HEK293 (cell line): Measurements from ENCODE around the gene STRIP1.

Experiments used
- CTCF ChIA-PET: fragments of 350-600 bp; formaldehyde crosslinking; extraction: SDS; loops from one replicate; lab custom pipeline; 2021; ENCODE audit warnings: antibody characterized with exemption; lab: Yijun Ruan, JAX
- POLR2A ChIA-PET: fragments of 300-600 bp; formaldehyde crosslinking; extraction: SDS; loops from one replicate; lab custom pipeline; 2020; ENCODE audit warnings: antibody characterized with exemption, inconsistent platforms; lab: Yijun Ruan, JAX
- H3K27ac ChIP-seq: fragments of 200-500 bp; sonication (Bioruptor generic); 2 replicates; pipeline ENCODE4 v1.5.1; 2014; ENCODE audit warnings: low read depth, low read length, control low read depth, inconsistent platforms; ENCODE audit errors: extremely low read depth
- H3K36me3 ChIP-seq, 2 experiments: fragments of 200-500 bp in 1 of 2; sonication (Bioruptor generic) in 1 of 2; 1 replicate in 1 of 2; 2 replicates in 1 of 2; pipeline ENCODE4 v1.5.1; 2014 to 2017; ENCODE audit warnings: inconsistent platforms in 2 of 2, low read length in 2 of 2; ENCODE audit not compliant: control insufficient read depth in 2 of 2, insufficient read depth in 1 of 2
- H3K4me1 ChIP-seq: fragments of 200-500 bp; sonication (Bioruptor generic); 2 replicates; pipeline ENCODE4 v1.5.1; 2014; ENCODE audit warnings: mild to moderate bottlenecking, low read length, inconsistent platforms; ENCODE audit not compliant: control insufficient read depth, insufficient read depth
- H3K4me3 ChIP-seq: 2 replicates; pipeline ENCODE4 v1.5.1; 2011; ENCODE audit warnings: low read depth, mild to moderate bottlenecking, control low read depth, low read length, moderate library complexity
- H3K9me3 ChIP-seq: fragments of 200-500 bp; sonication (Bioruptor generic); 2 replicates; pipeline ENCODE4 v1.5.1; 2014; ENCODE audit warnings: low read depth, low read length, inconsistent platforms; ENCODE audit not compliant: control insufficient read depth, insufficient read depth
- EGR2 ChIP-seq: fragments of 450-650 bp; formaldehyde crosslinking; IDR thresholded peaks from 2 replicates; pipeline ENCODE4 v1.5.1; 2016; ENCODE audit warnings: low read depth, missing biosample characterization, missing genetic modification characterization
- GLI2 ChIP-seq: fragments of 450-650 bp; formaldehyde crosslinking; IDR thresholded peaks from 2 replicates; pipeline ENCODE4; 2017; ENCODE audit warnings: missing biosample characterization, missing genetic modification characterization, low read depth, borderline replicate concordance
- ZEB2 ChIP-seq: fragments of 450-650 bp; formaldehyde crosslinking; IDR thresholded peaks from 2 replicates; pipeline ENCODE4 v1.5.1; 2016; ENCODE audit warnings: missing biosample characterization, missing genetic modification characterization
- ZFHX2 ChIP-seq: fragments of 450-650 bp; formaldehyde crosslinking; conservative IDR thresholded peaks from 2 replicates; pipeline ENCODE4 v1.5.1; 2016; ENCODE audit warnings: missing biosample characterization, missing genetic modification characterization
- ZNF10 ChIP-seq: fragments of 450-650 bp; formaldehyde crosslinking; IDR thresholded peaks from 2 replicates; pipeline ENCODE4 v1.5.1; 2017; ENCODE audit warnings: missing biosample characterization, missing genetic modification characterization
- ZNF423 ChIP-seq: fragments of 450-650 bp; formaldehyde crosslinking; IDR thresholded peaks from 2 replicates; pipeline ENCODE4 v1.5.1; 2016; ENCODE audit warnings: missing biosample characterization, missing genetic modification characterization
- ZNF510 ChIP-seq: fragments of 450-650 bp; formaldehyde crosslinking; IDR thresholded peaks from 2 replicates; pipeline ENCODE4 v1.5.1; 2018; ENCODE audit warnings: mild to moderate bottlenecking, missing genetic modification characterization, missing biosample characterization; ENCODE audit not compliant: insufficient replicate concordance
- ZNF529 ChIP-seq: fragments of 450-650 bp; formaldehyde crosslinking; IDR thresholded peaks from 2 replicates; pipeline ENCODE4 v1.5.1; 2017; ENCODE audit warnings: missing genetic modification characterization, missing biosample characterization; ENCODE audit not compliant: insufficient replicate concordance
- ZNF571 ChIP-seq: fragments of 450-650 bp; formaldehyde crosslinking; IDR thresholded peaks from 2 replicates; pipeline ENCODE4 v1.5.0; 2017; ENCODE audit warnings: missing biosample characterization, missing genetic modification characterization
- ZNF707 ChIP-seq: fragments of 450-650 bp; formaldehyde crosslinking; IDR thresholded peaks from 2 replicates; pipeline ENCODE4 v1.5.1; 2016; ENCODE audit warnings: missing biosample characterization, missing genetic modification characterization
- ZNF76 ChIP-seq: fragments of 450-650 bp; formaldehyde crosslinking; IDR thresholded peaks from 2 replicates; pipeline ENCODE4; 2016; ENCODE audit warnings: low read depth, missing biosample characterization, missing genetic modification characterization, borderline replicate concordance
- ZNF785 ChIP-seq: fragments of 450-650 bp; formaldehyde crosslinking; IDR thresholded peaks from 2 replicates; pipeline ENCODE4 v1.5.1; 2016; ENCODE audit warnings: missing biosample characterization, missing genetic modification characterization
- ZNF843 ChIP-seq: fragments of 450-650 bp; formaldehyde crosslinking; IDR thresholded peaks from 2 replicates; pipeline ENCODE4 v1.5.1; 2016; ENCODE audit warnings: missing biosample characterization, missing genetic modification characterization
- TF ChIP-seq, protein P1 (sequence below): fragments of 450-650 bp; formaldehyde crosslinking; IDR thresholded peaks from 2 replicates; pipeline ENCODE4 v1.5.1; 2016; ENCODE audit warnings: missing biosample characterization, missing genetic modification characterization, borderline replicate concordance
- TF ChIP-seq, protein P2 (sequence below): fragments of 450-650 bp; formaldehyde crosslinking; IDR thresholded peaks from 2 replicates; pipeline ENCODE4 v1.5.1; 2016; ENCODE audit warnings: missing biosample characterization, missing genetic modification characterization
- TF ChIP-seq, protein P3 (sequence below): fragments of 450-650 bp; formaldehyde crosslinking; IDR thresholded peaks from 2 replicates; pipeline ENCODE4 v1.5.1; 2016; ENCODE audit warnings: missing biosample characterization, missing genetic modification characterization

The STRIP1 gene

DNA sequence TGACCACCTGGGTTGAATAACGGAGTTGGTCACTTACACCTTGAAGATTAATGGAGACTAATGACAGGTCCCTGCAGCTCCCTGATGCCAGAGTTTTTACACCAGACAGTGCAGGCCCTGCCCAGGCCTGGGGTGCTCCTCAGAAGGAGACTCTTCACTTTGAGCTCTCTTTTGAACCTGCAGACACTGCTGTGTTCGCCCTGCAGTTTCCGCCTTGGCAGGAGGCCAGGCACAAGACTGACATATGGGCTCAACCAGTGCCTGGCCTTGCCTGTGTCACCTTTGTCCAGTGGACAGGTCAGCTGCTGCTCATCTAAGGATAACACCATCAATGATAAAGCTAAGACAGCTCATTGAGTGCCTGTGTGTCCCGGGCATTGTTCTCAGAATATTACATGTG is 5.2 kb downstream of the STRIP1 start:
- H3K4me3 ChIP-seq = no peak overlapping the region
- no peak overlapping the region for H3K27ac ChIP-seq
- TF ChIP-seq GLI2 (tag by site-specific recombination) = no peak
- H3K36me3 ChIP-seq = peaks cover 8 to 79% of the 10 kb centered on the region in 2 experiments
- H3K4me1 ChIP-seq = peaks cover 4% of the 10 kb centered on the region; the same call in 1 of the 2 replicates
- ChIA-PET POLR2A (interaction anchor here (0.7 kb wide), 1 partner anchor 11 kb away, joined by 3 read pairs; no protein-coding TSS in a partner anchor), CTCF (interaction anchor here (0.6 to 1.3 kb wide), 8 partner anchors 9 to 457 kb away, joined by 3 to 8 read pairs (median 4); no protein-coding TSS in a partner anchor)
- H3K9me3 ChIP-seq = no peaks in the 10 kb centered on the region

DNA sequence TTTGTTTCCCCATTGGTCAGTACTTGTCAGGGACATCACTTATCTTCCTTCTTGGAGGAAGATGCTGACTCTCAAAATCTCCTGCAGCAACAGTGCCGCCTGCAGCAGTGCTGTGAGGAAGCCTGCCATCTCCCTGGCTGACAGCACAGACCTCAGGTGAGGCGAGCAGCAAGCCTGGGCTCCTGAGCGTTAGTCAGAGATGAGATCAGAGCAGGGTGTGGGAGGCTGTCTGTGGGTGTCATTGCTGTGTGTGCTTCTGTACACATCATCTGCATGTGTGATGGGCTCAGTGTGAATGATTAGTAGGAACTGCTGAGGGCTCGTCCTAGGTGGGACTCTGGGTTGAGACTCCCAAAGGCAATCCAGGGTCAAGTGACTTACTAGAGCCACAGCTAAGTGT is 6.1 kb downstream of the STRIP1 start:
- CTCF ChIA-PET = interaction anchor here (1.1 to 2.4 kb wide), 2 partner anchors 11 to 13 kb away, joined by 6 to 19 read pairs; no protein-coding TSS in a partner anchor
- Histone ChIP-seq H3K36me3 (peaks cover 13 to 88% of the 10 kb centered on the region in 2 experiments), H3K4me3 (no peak overlapping the region), H3K9me3 (no peaks in the 10 kb centered on the region)
- TF ChIP-seq ZNF571 (tag by site-specific recombination) (no peak), EGR2 (tag by site-specific recombination) (peak; percentile 93), ZNF529 (tag by site-specific recombination) (no peak), ZFHX2 (peak; percentile 94), ZNF707 (tag by site-specific recombination) (no peak)
- TF ChIP-seq, protein P1, sequence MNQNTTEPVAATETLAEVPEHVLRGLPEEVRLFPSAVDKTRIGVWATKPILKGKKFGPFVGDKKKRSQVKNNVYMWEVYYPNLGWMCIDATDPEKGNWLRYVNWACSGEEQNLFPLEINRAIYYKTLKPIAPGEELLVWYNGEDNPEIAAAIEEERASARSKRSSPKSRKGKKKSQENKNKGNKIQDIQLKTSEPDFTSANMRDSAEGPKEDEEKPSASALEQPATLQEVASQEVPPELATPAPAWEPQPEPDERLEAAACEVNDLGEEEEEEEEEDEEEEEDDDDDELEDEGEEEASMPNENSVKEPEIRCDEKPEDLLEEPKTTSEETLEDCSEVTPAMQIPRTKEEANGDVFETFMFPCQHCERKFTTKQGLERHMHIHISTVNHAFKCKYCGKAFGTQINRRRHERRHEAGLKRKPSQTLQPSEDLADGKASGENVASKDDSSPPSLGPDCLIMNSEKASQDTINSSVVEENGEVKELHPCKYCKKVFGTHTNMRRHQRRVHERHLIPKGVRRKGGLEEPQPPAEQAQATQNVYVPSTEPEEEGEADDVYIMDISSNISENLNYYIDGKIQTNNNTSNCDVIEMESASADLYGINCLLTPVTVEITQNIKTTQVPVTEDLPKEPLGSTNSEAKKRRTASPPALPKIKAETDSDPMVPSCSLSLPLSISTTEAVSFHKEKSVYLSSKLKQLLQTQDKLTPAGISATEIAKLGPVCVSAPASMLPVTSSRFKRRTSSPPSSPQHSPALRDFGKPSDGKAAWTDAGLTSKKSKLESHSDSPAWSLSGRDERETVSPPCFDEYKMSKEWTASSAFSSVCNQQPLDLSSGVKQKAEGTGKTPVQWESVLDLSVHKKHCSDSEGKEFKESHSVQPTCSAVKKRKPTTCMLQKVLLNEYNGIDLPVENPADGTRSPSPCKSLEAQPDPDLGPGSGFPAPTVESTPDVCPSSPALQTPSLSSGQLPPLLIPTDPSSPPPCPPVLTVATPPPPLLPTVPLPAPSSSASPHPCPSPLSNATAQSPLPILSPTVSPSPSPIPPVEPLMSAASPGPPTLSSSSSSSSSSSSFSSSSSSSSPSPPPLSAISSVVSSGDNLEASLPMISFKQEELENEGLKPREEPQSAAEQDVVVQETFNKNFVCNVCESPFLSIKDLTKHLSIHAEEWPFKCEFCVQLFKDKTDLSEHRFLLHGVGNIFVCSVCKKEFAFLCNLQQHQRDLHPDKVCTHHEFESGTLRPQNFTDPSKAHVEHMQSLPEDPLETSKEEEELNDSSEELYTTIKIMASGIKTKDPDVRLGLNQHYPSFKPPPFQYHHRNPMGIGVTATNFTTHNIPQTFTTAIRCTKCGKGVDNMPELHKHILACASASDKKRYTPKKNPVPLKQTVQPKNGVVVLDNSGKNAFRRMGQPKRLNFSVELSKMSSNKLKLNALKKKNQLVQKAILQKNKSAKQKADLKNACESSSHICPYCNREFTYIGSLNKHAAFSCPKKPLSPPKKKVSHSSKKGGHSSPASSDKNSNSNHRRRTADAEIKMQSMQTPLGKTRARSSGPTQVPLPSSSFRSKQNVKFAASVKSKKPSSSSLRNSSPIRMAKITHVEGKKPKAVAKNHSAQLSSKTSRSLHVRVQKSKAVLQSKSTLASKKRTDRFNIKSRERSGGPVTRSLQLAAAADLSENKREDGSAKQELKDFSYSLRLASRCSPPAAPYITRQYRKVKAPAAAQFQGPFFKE (tag by site-specific recombination) = no peak
- TF ChIP-seq, protein P2, sequence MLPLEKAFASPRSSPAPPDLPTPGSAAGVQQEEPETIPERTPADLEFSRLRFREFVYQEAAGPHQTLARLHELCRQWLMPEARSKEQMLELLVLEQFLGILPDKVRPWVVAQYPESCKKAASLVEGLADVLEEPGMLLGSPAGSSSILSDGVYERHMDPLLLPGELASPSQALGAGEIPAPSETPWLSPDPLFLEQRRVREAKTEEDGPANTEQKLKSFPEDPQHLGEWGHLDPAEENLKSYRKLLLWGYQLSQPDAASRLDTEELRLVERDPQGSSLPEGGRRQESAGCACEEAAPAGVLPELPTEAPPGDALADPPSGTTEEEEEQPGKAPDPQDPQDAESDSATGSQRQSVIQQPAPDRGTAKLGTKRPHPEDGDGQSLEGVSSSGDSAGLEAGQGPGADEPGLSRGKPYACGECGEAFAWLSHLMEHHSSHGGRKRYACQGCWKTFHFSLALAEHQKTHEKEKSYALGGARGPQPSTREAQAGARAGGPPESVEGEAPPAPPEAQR = no peak
- TF ChIP-seq, all 188 proteins: peak for 2
- POLR2A ChIA-PET = no interaction called here
- Histone ChIP-seq H3K4me1 (peaks cover 3% of the 10 kb centered on the region; the same call in 1 of the 2 replicates), H3K27ac (no peak overlapping the region)

DNA sequence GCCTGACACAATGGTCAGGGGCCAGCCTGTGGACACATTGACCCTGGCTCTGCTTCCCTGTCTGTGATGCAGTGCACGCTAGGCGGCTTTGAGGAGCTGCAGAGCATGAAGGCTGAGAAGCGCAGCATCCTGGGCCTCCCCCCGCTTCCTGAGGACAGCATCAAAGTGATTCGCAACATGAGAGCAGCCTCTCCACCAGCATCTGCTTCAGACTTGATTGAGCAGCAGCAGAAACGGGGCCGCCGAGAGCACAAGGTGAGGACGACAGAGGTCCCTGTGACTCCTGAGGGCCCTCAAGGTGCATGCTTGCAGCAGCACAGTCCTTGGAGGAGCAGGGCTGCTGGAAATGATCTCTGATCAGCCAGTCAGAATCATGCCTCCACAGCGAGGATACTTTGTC is 8.6 kb downstream of the STRIP1 start:
- H3K27ac ChIP-seq = no peak overlapping the region
- H3K4me1 ChIP-seq = no peaks in the 10 kb centered on the region
- no peak for TF ChIP-seq ZNF510 (tag by site-specific recombination)
- TF ChIP-seq, all 188 proteins: peak for 0
- CTCF ChIA-PET = interaction anchor here (0.7 to 2.4 kb wide), 2 partner anchors 11 to 52 kb away, joined by 3 to 19 read pairs; no protein-coding TSS in a partner anchor
- Histone ChIP-seq H3K9me3 (no peaks in the 10 kb centered on the region), H3K36me3 (peaks cover 26 to 99% of the 10 kb centered on the region in 2 experiments), H3K4me3 (no peak overlapping the region)
- POLR2A ChIA-PET = no interaction called here

DNA sequence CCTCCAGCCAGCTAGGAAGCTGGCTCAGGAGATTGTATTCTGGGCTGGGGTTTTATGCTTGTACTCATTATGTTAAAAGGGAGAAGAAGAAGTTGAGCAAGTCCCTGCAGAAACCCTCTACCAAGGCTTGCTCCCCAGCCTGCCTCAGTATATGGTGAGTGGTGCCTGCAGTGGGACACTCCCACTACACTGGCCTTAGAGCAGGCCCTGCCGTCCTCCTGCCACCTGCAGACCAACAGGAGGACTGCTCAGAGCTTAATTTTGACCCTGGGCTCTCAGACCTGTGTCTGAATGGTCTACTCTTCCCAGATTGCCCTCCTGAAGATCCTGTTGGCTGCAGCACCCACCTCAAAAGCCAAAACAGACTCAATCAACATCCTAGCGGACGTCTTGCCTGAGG is 13.0 kb downstream of the STRIP1 start:
- Histone ChIP-seq H3K4me1 (no peaks in the 10 kb centered on the region), H3K27ac (no peak overlapping the region), H3K9me3 (no peaks in the 10 kb centered on the region)
- CTCF ChIA-PET = interaction anchor here (1.0 kb wide), 1 partner anchor 162 kb away, joined by 3 read pairs; no protein-coding TSS in a partner anchor
- TF ChIP-seq ZNF785 (tag by site-specific recombination) = no peak
- TF ChIP-seq, protein P3, sequence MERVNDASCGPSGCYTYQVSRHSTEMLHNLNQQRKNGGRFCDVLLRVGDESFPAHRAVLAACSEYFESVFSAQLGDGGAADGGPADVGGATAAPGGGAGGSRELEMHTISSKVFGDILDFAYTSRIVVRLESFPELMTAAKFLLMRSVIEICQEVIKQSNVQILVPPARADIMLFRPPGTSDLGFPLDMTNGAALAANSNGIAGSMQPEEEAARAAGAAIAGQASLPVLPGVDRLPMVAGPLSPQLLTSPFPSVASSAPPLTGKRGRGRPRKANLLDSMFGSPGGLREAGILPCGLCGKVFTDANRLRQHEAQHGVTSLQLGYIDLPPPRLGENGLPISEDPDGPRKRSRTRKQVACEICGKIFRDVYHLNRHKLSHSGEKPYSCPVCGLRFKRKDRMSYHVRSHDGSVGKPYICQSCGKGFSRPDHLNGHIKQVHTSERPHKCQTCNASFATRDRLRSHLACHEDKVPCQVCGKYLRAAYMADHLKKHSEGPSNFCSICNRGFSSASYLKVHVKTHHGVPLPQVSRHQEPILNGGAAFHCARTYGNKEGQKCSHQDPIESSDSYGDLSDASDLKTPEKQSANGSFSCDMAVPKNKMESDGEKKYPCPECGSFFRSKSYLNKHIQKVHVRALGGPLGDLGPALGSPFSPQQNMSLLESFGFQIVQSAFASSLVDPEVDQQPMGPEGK (tag by site-specific recombination) = no peak
- no peak for TF ChIP-seq ZNF76
- TF ChIP-seq ZNF843 = no peak
- TF ChIP-seq ZNF10 = no peak
- TF ChIP-seq ZNF423 (tag by site-specific recombination) = no peak
- TF ChIP-seq ZEB2 (tag by site-specific recombination) = no peak
- TF ChIP-seq, all 188 proteins: peak for 0
- POLR2A ChIA-PET = no interaction called here
- H3K36me3 ChIP-seq = peaks cover 39 to 99% of the 10 kb centered on the region in 2 experiments
- no peak overlapping the region for H3K4me3 ChIP-seq
